Mesenchymal stem cell (in vitro differentiated cells and primary cell): Measurements from ENCODE around the gene LAPTM5.
A peak's percentile ranks its signal among the peaks of the same experiment; 100 is the strongest.

ENCODE experiments used
- DNase-seq: peaks from one replicate; pipeline ENCODE4 v3.0.0-alpha.2; 2013
- H2AFZ ChIP-seq: one replicate; pipeline ENCODE4 v1.6.1; 2013; ENCODE audit warnings: low read depth, mild to moderate bottlenecking, control low read depth, inconsistent platforms, low read length, moderate library complexity
- H2AK5ac ChIP-seq: 2 replicates; pipeline ENCODE4 v1.6.1; 2013; ENCODE audit warnings: low read length, moderate library complexity, mild to moderate bottlenecking, inconsistent platforms; ENCODE audit not compliant: severe bottlenecking
- H2BK120ac ChIP-seq: one replicate; pipeline ENCODE4 v1.6.1; 2013; ENCODE audit warnings: low read depth, mild to moderate bottlenecking, inconsistent platforms, low read length, moderate library complexity
- H2BK12ac ChIP-seq, 2 experiments: one replicate each; pipeline ENCODE4 v1.6.1; 2013; ENCODE audit warnings: inconsistent platforms in 2 of 2, low read length in 2 of 2, mild to moderate bottlenecking in 2 of 2, moderate library complexity in 2 of 2, control low read depth in 1 of 2
- H2BK15ac ChIP-seq: one replicate; pipeline ENCODE4 v1.6.1; 2013; ENCODE audit warnings: mild to moderate bottlenecking, low read depth, inconsistent platforms; ENCODE audit not compliant: poor library complexity, severe bottlenecking
- H2BK5ac ChIP-seq: 2 replicates; pipeline ENCODE4 v1.6.1; 2013; ENCODE audit warnings: low read depth, mild to moderate bottlenecking, low read length, control low read depth, inconsistent platforms; ENCODE audit not compliant: poor library complexity, severe bottlenecking
- H3K14ac ChIP-seq, 2 experiments: one replicate each; pipeline ENCODE4 v1.6.1; 2013; ENCODE audit warnings: inconsistent platforms in 2 of 2, low read length in 2 of 2, control low read depth in 1 of 2, mild to moderate bottlenecking in 1 of 2, moderate library complexity in 1 of 2
- H3K18ac ChIP-seq, 2 experiments: one replicate each; pipeline ENCODE4 v1.6.1; 2013; ENCODE audit warnings: inconsistent platforms in 2 of 2, low read length in 2 of 2, control low read depth in 1 of 2, low read depth in 1 of 2, mild to moderate bottlenecking in 1 of 2
- H3K23ac ChIP-seq, 2 experiments: one replicate each; pipeline ENCODE4 v1.6.1; 2013; ENCODE audit warnings: inconsistent platforms in 2 of 2, low read length in 2 of 2, mild to moderate bottlenecking in 2 of 2, moderate library complexity in 2 of 2, control low read depth in 1 of 2
- H3K27ac ChIP-seq: 2 replicates; pipeline ENCODE4 v1.5.1; 2013; ENCODE audit warnings: mild to moderate bottlenecking, moderate library complexity, low read length, control low read depth, inconsistent platforms; ENCODE audit not compliant: poor library complexity, severe bottlenecking
- H3K27me3 ChIP-seq, 2 experiments: 2 replicates each; pipeline versions ENCODE4 v1.6.1 to v1.7.0; 2013; ENCODE audit warnings: low read length in 2 of 2, mild to moderate bottlenecking in 2 of 2, moderate library complexity in 2 of 2, control low read depth in 1 of 2, inconsistent platforms in 1 of 2; ENCODE audit not compliant: control insufficient read depth in 1 of 2, insufficient read depth in 1 of 2
- H3K36me3 ChIP-seq, 2 experiments: 2 replicates each; pipeline versions ENCODE4 v1.6.1 to v1.7.0; 2013; ENCODE audit warnings: low read length in 2 of 2, control low read depth in 1 of 2, inconsistent platforms in 1 of 2, low read depth in 1 of 2, mild to moderate bottlenecking in 1 of 2; ENCODE audit not compliant: insufficient read depth in 2 of 2, control insufficient read depth in 1 of 2
- H3K4ac ChIP-seq, 2 experiments: one replicate each; pipeline ENCODE4 v1.6.1; 2013; ENCODE audit warnings: inconsistent platforms in 2 of 2, low read length in 2 of 2, mild to moderate bottlenecking in 2 of 2, moderate library complexity in 2 of 2, control low read depth in 1 of 2, low read depth in 1 of 2
- H3K4me1 ChIP-seq: 2 replicates; pipeline ENCODE4 v1.6.1; 2013; ENCODE audit warnings: low read depth, low read length, control low read depth; ENCODE audit not compliant: control insufficient read depth, insufficient read depth
- H3K4me2 ChIP-seq: 2 replicates; pipeline ENCODE4 v1.6.1; 2013; ENCODE audit warnings: low read length, mild to moderate bottlenecking, inconsistent platforms; ENCODE audit not compliant: poor library complexity, severe bottlenecking
- H3K4me3 ChIP-seq, 2 experiments: 2 replicates each; pipeline versions ENCODE4 v1.5.1 to v1.7.0; 2013; ENCODE audit warnings: low read length in 2 of 2, mild to moderate bottlenecking in 2 of 2, control low read depth in 1 of 2, low read depth in 1 of 2; ENCODE audit not compliant: insufficient read depth in 1 of 2
- H3K79me1 ChIP-seq: replicated peaks from 2 replicates; pipeline ENCODE4 v1.6.1; 2013; ENCODE audit warnings: mild to moderate bottlenecking, control low read depth, low read length, inconsistent platforms; ENCODE audit not compliant: poor library complexity, severe bottlenecking
- H3K9ac ChIP-seq: 2 replicates; pipeline ENCODE4 v1.7.0; 2013; ENCODE audit warnings: mild to moderate bottlenecking, low read length, moderate library complexity
- H3K9me3 ChIP-seq: 2 replicates; pipeline ENCODE4 v1.7.0; 2013; ENCODE audit warnings: mild to moderate bottlenecking, low read length; ENCODE audit not compliant: control insufficient read depth
- H4K8ac ChIP-seq: one replicate; pipeline ENCODE4 v1.6.1; 2013; ENCODE audit warnings: inconsistent platforms, mild to moderate bottlenecking, low read length, moderate library complexity
- H4K91ac ChIP-seq: one replicate; pipeline ENCODE4 v1.6.1; 2013; ENCODE audit warnings: mild to moderate bottlenecking, low read length, inconsistent platforms
- WGBS: methylation state at CpG from one replicate; pipeline ENCODE4 v1.1.7; 2013; ENCODE audit warnings: mixed read lengths; 5-methylcytosine and 5-hydroxymethylcytosine counted together

Gene LAPTM5

DNA sequence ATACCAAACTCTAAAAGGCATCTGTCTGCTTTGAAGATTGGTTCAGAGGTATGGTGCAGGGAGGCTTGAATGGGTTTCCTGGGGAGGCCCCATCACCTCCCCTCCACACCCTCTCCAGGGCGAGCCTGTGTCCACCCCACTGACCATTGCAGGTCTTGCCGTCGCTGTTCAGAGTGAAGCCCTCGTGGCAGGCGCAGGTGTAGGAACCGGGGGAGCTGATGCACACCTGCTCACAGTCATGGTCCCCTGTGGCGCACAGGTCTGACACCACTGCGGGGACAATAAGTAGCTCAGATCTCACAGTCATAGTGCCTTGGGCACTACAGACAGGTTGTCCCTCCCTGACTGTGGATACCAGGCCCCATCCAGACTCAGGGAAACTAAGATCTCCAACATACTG lies 40.9 kb downstream of the LAPTM5 start:
- Histone ChIP-seq H2BK5ac (no peak overlapping the region), H3K27ac (no peak overlapping the region), H3K36me3 (peaks cover 0 to 9% of the 10 kb centered on the region in 2 experiments), H3K18ac (no peak overlapping the region), H3K9ac (no peak overlapping the region), H3K27me3 (peaks cover 0 to 9% of the 10 kb centered on the region in 2 experiments), H2AK5ac (no peak overlapping the region), H3K79me1 (peaks cover 7% of the 10 kb centered on the region), H2AFZ (no peak overlapping the region), H3K4me2 (no peak overlapping the region), H3K4me3 (no peak overlapping the region), H3K23ac (no peak overlapping the region), H4K8ac (no peak overlapping the region), H2BK15ac (no peak overlapping the region), H2BK120ac (no peak overlapping the region), H3K9me3 (peaks cover 6% of the 10 kb centered on the region), H3K4ac (no peak overlapping the region), H3K14ac (no peak overlapping the region), H2BK12ac (no peak overlapping the region), H4K91ac (no peak overlapping the region), H3K4me1 (peaks cover 14% of the 10 kb centered on the region)
- 97% methylated on average over 8 of the region's 8 CpGs for WGBS
- no peak for DNase-seq

DNA sequence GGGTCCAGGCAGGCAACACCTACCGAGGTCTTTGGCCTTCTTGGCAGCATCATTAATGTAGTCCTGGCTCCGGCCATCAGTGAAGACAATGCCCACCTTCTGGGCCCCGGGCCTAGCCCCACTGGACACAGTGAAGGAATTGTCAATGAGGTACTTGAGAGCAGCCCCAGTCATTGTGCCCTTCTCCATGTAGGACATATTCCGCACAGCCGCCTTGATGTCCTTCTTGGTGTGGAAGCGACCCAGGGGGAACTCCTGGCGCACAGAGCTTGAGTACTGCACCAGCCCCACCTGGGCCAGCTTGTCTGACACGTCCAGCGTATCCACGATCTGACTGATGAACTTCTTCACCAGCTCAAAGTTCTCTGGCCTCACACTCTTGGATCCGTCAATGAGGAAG lies 41.7 kb downstream of the LAPTM5 start:
- no peak for DNase-seq
- Histone ChIP-seq H3K4me2 (no peak overlapping the region), H3K14ac (no peak overlapping the region), H3K36me3 (peaks cover 0 to 6% of the 10 kb centered on the region in 2 experiments), H3K4me1 (peaks cover 10% of the 10 kb centered on the region), H3K4ac (no peak overlapping the region), H3K79me1 (peaks cover 7% of the 10 kb centered on the region), H2BK15ac (no peak overlapping the region), H2BK5ac (peak overlapping the region; percentile 9), H3K4me3 (no peak overlapping the region), H4K91ac (no peak overlapping the region), H2AFZ (no peak overlapping the region), H3K27ac (no peak overlapping the region), H3K27me3 (peaks cover 0 to 16% of the 10 kb centered on the region in 2 experiments), H3K23ac (no peak overlapping the region), H3K18ac (no peak overlapping the region), H3K9me3 (peaks cover 6% of the 10 kb centered on the region), H3K9ac (no peak overlapping the region), H2AK5ac (no peak overlapping the region), H4K8ac (no peak overlapping the region), H2BK120ac (no peak overlapping the region), H2BK12ac (no peak overlapping the region)
- WGBS, result 94% methylated on average over 11 of the region's 11 CpGs

DNA sequence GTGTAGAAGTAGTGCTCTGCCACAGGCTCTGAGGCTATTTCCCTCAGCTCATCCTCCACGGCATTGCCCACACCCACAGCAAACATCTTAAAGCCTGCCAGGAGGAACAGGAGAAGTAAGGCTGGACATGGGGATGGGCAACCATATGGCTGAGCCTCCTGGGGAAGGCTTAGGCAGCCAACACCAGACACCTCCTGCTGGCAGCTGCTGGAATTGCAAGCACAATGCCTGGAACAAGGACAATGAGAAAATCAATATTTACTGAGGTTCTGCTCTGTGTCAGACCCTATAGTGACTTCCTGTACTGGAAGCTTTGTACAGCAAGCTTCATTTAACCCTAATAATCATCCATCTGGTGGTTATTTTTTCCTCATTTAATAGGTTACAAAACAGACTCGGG lies 42.4 kb downstream of the LAPTM5 start:
- Histone ChIP-seq H2BK120ac (no peak overlapping the region), H2AK5ac (no peak overlapping the region), H3K36me3 (peaks cover 0 to 6% of the 10 kb centered on the region in 2 experiments), H3K18ac (no peak overlapping the region), H3K79me1 (peaks cover 7% of the 10 kb centered on the region), H3K4me1 (peaks cover 10% of the 10 kb centered on the region), H3K4me3 (no peak overlapping the region), H3K27ac (no peak overlapping the region), H3K27me3 (peaks cover 0 to 23% of the 10 kb centered on the region in 2 experiments), H2BK12ac (no peak overlapping the region), H3K14ac (no peak overlapping the region), H4K8ac (no peak overlapping the region), H3K4ac (no peak overlapping the region), H3K4me2 (no peak overlapping the region), H2BK5ac (no peak overlapping the region), H3K9ac (no peak overlapping the region), H2AFZ (no peak overlapping the region), H3K9me3 (peaks cover 6% of the 10 kb centered on the region), H3K23ac (no peak overlapping the region), H4K91ac (no peak overlapping the region), H2BK15ac (no peak overlapping the region)
- DNase-seq, result no peak
- WGBS, result no CpG with 5 or more reads among the region's 2 CpGs

DNA sequence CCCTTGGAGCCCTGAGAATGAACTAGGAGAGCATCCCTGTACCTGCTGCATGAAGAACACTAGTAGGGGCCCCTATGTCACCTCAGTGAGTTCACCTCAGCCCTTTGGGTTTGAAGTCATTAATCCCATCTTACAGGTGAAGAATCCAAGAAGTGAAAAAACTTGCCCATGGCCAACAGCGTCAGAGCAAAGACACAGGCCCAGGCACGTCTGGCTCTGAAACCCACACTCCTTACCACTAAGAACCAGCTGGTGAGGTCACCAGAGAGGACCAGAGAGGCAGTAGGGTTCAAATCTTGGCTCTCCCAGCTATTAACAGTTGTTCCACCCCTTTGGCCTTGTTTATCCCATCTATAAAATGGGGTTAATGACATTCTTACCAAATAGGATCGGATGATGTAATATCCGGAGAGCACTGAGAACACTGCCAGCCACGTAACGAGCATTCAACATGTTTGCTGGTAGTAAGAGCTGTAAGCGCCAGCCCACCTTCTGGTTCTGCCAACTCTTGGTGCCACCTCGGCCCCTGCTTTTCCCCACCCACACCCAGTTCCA lies 43.0 kb downstream of the LAPTM5 start:
- H2BK5ac ChIP-seq, result no peak overlapping the region
- no peak overlapping the region for H2AFZ ChIP-seq
- no peak overlapping the region for H3K4ac ChIP-seq
- H4K8ac ChIP-seq, result no peak overlapping the region
- H2BK12ac ChIP-seq, result no peak overlapping the region
- no peak overlapping the region for H3K4me2 ChIP-seq
- H3K18ac ChIP-seq, result no peak overlapping the region
- no peak for DNase-seq
- no peak overlapping the region for H3K14ac ChIP-seq
- H3K9ac ChIP-seq, result no peak overlapping the region
- H3K79me1 ChIP-seq, result peaks cover 3% of the 10 kb centered on the region
- no peak overlapping the region for H2AK5ac ChIP-seq
- H3K9me3 ChIP-seq, result peaks cover 6% of the 10 kb centered on the region
- H3K23ac ChIP-seq, result no peak overlapping the region
- H3K4me1 ChIP-seq, result peaks cover 9% of the 10 kb centered on the region
- H2BK120ac ChIP-seq, result no peak overlapping the region
- no peak overlapping the region for H3K27ac ChIP-seq
- H3K27me3 ChIP-seq, result peaks cover 0 to 29% of the 10 kb centered on the region in 2 experiments
- peaks cover 0 to 6% of the 10 kb centered on the region in 2 experiments for H3K36me3 ChIP-seq
- H2BK15ac ChIP-seq, result no peak overlapping the region
- no peak overlapping the region for H4K91ac ChIP-seq
- no peak overlapping the region for H3K4me3 ChIP-seq
- 95% methylated on average over 8 of the region's 8 CpGs for WGBS
